SHP77 (cell line): ENCODE measurements around the gene OR2T6.
"Not testable (repeated sequence)": the region's sequence is repeated elsewhere in the genome, so short reads cannot be mapped to it uniquely, and the experiment has no call there.

Experiments used
- DNase-seq, 2 experiments: peaks; one replicate each; lab custom pipeline; 2025; lab: John Stamatoyannopoulos, UW

Gene OR2T6, protein sequence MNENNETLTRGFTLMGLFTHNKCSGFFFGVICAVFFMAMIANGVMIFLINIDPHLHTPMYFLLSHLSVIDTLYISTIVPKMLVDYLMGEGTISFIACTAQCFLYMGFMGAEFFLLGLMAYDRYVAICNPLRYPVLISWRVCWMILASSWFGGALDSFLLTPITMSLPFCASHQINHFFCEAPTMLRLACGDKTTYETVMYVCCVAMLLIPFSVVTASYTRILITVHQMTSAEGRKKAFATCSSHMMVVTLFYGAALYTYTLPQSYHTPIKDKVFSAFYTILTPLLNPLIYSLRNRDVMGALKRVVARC

DNA sequence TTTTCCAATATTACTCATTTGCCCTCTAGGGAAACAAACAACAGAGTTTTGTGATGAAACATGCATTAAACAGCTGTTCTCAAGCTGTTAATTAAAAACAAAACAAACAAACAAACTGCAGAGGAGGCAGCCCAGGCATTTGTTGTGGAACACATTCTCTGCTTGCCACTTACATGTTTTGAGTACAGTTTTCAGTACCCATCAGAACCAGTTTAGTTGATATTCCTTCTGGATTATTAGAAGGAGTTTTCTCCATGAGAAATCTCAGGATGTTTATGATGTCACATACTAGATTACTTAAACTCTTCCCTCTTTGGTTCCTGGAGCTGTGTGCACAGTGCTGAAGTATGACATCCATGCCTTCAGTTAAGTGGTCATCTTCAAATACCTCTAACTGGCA, at the start of gene OR2T6:
OR2T6 (plus strand) TSS at position 301 of the 400 bp plus-strand sequence. CDS start 11,863 bp downstream, outside the sequence.
- DNase-seq: no peak

DNA sequence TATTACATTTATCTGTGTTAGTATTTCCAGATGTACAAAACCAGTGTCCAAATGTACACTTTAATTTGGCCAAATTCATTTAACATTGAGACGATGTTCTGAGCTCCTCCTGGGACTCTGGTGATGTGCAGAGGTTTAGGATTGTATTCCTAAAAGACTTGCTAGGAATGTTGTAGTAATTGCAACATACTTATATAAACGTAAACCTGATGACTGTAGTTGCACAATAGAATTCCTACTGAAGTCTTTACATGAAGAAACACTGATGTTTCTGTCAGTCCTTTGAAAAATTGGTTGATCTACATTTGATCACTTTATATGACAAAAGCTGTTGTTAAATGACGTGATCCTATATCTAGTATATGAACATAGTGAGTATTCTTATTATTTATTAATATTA, 32.1 kb upstream of the OR2T6 start:
- no peak for DNase-seq

DNA sequence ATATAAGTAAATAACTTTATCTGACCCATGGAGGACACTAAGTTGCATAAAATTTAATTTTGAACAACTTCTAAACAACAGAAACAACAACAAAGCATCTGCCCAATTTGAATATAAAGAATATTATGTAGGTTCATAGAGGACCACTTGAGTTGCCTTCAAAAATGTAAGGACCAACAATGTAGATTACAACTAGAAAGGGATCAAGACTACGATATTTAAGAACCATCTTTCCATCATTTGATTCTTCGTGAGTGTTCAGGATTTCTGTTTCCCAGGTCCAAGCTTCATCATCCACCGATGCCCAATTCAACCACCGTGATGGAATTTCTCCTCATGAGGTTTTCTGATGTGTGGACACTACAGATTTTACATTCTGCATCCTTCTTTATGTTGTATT, 27.1 kb upstream of the OR2T6 start, which contains the start of gene OR14C36:
OR14C36 (plus strand) TSS at position 301 of the 400 bp plus-strand sequence; CDS start at position 301, 0 bp downstream.
- no peak for DNase-seq

DNA sequence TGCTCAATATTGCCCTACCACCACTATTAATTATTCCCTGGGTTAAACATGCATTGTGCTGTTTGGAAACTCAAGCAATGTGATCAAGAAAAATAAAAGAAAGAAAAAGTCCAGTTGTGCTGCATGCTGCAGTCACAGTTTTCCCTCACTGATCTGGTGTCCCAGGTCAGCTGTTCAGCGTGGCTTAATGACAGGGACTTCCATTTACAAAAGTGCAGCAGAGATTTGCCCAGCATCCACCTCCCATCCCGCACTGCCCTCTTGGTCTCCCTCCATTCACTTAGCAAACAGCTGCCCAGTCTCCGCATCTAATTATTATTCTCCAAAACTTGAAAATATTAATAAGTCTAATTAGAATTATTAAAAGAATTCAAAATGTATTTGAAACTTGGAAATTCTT, 16.1 kb upstream of the OR2T6 start:
- DNase-seq: no peak

DNA sequence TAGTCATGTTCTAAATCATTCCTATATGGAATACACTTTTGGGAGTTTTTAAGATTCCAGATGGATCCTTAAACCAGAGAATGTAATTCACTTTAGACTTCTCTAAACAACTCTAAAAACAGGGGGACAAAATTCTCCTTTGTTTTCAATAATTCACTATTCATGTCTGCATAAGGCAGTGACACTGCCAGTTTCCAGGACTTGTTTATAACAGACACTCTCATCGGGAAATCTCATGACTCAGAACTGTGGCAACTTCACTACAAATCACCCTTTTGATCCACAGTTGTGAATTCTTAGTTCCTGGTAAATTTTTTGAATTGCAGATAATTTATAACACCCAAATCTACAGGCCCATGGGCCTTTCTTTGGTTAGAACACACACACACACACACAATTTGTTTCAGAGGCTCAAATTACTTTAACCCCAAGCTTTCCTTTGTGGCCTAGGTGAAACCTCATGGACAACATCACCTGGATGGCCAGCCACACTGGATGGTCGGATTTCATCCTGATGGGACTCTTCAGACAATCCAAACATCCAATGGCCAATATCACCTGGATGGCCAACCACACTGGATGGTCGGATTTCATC, 14.3 kb upstream of the OR2T6 start, which contains the start of gene OR2T4:
OR2T4 (plus strand) TSS at position 545 of the 595 bp plus-strand sequence; CDS start at position 545, 0 bp downstream.
- no peak for DNase-seq

DNA sequence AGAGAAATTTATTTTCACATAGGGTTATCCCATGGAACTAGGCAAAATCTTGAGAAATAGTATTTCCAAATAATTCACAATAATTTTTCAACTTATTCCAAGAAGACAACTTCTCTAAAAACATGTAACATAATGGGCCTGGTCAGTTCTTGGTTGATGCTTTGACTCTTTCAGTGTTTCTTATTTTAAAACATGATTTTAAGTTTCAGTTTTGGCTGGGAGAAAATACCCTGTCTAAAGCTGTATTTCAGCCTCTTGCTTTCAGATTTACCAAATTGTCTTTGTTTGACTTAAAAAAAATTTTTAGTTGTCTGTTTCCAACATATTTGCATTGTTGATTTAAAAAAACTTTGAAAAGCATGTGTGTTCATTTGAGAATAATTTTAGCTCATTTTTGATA, 8.9 kb upstream of the OR2T6 start:
- no peak for DNase-seq

DNA sequence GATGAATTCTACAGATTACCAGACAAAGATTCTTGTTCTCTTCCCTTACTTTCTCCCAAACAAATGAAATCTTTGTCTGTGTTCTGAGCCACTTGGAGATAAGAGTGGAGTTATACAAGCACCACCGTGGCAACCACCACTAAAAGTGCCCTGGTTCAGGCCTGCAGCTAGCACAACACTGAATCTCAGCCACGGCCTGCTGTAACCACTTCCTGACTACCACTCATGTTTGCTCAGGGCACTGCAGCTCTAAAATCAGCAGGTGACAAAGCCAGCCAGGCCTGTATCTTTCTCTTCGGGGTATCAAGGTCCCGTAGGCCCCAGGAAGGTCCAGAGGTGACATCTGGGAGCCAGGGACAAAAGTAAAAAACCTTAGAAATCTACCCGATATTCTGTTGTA, 3.2 kb upstream of the OR2T6 start:
- DNase-seq: no peak

DNA sequence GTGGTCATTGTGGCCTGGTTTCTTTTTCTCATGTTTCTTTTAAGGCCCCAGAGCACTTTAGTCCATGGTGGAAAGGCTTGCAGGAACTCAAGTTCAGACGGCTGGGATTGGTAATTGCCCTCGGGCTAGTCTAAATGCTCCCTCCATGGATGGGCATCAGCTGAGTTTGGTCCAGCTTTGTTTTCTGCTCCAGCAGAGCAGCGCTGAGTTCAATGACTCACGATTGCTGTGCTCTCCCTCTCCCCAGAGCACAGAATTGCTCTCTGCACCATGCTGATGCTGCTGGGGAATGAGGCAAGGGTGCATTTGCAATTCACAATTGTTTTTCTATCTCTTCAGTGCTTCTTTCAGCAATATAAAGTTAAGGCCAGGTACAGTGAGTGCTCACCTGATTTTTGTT, 1.8 kb upstream of the OR2T6 start:
- no peak for DNase-seq

DNA sequence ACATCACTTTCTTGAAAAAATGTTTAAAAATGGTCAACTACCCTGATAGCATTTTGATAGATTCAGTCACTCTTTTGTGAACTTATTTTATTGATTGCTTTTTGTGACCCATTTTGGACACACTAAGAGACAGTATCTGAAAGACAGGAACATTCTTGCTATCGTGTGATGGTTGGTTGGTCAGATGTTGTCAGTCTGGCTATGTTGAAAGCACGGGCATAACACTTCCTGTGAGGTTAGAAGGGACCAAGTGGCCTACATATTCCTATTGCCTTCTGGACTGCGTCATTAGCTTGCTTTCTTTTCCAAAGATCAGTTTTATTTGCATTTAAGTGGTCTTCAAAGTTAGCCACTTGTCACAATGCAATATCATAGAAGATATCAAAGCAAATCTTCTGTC, 1.4 kb downstream of the OR2T6 start:
- no peak for DNase-seq

DNA sequence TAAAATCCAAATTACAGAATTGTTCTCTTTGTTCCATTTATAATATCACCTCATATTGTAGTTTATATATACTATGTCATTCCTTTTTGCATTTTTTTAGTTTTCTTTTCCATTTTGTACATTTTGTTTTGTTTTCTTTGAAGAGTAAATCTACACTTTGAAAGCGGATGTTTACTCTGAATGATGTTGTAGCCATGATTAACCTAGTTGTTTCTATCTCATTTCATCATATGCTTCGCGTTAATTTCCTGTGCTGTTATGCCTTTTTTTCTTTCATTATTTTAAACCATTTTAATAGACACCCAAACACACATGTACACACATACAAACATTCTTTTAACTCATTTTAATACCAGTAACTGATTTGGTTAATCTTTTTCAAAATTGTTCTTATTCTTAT, 5.3 kb downstream of the OR2T6 start:
- no peak for DNase-seq

DNA sequence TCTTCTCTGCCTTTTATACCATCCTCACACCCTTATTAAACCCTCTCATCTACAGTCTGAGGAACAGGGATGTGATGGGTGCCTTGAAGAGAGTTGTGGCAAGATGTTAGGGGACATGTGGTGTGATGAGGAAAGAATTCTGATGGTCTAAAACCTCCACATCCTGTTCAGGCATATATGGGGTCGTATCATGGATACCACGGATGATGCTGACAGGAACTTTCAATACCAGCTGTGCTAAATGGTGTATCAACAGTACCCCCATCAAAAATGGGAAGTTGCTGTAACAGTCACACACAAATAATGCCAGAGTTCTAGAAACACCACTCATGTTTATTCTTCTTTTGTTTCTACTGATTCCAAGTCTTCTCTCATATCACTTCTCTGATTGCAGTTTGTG, 12.9 kb downstream of the OR2T6 start:
- no peak for DNase-seq

DNA sequence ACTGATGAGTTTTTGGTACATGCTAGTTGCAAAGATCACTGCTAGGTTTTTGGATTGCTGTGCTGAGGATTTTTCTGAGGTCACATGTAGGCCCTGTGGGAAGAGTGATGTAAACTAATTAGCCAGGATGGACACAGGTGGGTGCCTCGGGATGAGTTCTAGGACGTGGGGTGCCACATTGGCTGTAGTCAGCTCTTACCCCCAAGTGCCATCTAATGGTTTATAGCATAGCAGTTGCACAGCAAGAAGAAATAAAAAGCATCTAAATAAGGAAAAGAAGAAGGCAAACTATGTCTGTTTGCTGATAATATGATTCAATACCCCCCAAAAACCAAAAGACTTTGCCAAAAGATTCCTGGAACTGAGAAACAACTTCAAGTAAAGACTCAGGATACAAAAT, 17.5 kb downstream of the OR2T6 start:
- no peak for DNase-seq

DNA sequence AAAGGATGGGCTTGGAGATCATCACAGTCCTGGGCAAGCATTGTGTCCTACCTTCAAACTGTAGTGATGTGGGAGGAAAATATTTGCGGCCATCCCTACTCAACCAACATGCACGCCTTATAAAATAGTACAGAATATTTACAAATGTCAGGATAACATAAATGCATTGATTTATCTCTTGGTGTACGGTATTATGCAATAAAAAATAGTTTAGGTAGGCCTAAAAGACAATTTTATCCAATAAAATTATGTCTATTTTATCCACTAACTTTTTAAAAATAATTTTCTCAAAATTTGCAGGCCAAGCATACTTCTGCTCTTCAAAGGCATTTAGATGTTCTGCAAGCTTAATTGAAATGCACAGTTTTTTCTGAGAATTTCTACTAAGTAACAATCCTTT, 27.2 kb downstream of the OR2T6 start, which contains the start of gene OR2T1:
OR2T1 (plus strand) TSS at position 301 of the 400 bp plus-strand sequence. CDS start 3,100 bp downstream, outside the sequence.
- DNase-seq: no peak

DNA sequence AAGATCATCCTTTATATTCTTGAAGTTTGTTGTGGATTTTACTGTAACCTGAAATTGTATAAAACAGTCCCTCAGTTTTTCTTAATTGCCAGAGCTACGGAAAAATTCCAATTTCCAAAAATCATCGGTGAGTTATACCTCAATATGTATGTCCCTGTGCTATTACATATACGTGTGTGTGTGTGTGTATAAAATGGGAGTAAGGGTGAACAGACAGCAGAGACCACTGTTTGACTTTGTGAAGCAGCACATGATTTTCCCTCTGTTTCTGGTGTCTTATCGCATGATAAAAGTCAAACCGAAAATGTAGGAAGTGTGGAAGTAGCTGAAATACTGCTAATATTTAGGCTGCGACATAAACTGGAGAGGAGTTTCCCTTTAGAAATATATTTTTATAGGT, 28.5 kb downstream of the OR2T6 start:
- no peak for DNase-seq

DNA sequence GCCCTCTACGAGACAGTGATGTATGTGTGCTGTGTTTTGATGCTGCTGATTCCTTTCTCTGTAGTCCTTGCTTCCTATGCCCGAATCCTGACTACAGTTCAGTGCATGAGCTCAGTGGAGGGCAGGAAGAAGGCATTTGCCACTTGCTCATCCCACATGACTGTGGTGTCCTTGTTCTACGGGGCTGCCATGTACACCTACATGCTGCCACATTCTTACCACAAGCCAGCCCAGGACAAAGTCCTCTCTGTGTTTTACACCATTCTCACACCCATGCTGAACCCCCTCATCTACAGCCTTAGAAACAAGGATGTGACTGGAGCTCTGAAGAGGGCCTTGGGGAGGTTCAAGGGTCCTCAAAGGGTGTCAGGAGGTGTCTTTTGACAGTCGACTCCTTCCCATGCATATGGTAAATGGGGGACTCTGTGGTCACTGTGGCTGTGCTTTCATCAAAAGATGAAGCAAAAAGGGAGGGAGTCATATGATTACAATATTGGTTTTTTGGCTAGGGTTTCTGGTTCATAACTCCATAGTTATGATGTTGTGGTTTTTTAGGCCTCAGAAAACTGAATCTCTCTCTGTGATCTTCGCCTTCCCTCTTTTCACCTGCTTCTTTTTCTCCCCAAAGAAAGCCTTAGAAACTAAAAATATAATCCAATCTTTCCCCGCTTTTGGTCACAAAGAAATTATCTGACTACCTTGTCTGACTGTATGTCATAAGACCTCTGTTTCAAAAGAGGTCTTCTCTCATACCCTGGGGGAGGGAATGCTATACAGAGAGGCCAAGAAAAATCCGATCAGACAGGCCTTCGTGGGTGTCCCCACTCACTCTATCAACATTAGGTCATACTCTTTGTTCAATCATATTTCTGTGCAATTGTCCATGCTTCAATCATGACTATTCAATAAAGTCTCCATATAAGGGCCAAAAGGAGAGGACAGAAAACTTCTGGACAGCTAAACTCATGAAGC, 31.5 kb downstream of the OR2T6 start:
- no peak for DNase-seq

DNA sequence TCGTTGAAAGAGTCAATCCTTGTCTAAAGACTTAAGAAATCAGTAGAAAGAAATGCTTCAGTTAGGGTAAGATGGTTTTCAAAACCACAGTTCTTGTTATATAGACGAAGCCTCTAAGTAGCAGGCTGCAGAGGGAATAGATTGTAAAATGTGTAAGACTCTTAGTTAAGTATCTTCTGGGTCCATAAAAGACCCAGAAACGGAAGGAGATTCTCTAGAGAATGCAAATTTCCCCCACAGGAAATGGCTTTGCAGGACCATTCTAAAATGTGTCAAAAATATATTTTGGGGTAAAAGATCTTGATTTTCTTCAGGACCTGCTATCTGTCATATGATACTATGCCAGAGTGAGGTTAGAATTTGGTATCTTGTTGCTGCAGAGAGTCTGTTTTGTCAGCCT, 40.7 kb downstream of the OR2T6 start:
- DNase-seq: no peak

DNA sequence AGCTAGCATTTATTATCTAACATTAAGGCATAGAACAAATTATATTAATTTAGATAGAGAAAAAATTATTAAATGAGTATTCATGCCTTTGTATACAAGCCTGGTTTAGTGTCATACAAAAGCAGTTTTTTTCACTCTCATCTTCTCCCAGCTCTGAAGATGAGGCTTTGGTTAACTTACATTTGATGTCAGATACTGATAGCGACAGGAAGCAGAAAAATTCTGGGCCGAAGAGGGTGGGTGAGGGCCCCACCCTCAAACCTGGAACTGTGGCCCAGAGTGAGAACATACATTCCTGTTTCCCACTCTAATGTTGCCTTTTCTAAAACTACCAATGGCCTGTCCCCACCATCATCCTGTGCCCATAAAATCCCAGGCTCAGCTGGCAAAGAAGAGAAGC, 42.3 kb downstream of the OR2T6 start:
- no peak for DNase-seq

DNA sequence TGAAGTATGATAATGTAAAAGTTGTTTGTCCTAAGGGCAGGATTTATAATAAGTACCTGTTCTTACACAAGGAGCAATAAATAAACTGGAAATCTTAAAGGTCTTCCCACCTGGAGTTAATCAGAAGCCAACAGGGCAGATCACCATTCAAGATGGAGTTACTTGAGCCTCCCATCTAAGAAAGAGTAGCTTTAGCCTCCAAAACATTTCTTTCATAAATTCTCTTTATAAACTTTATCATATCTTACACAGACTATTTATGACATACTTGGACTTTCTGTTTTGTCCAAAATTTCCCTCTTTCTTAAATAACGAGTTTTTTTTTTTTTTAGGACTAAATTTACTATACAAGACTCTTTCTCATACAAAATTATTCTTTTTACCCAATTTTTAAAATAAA, 45.8 kb downstream of the OR2T6 start:
- DNase-seq: no peak

DNA sequence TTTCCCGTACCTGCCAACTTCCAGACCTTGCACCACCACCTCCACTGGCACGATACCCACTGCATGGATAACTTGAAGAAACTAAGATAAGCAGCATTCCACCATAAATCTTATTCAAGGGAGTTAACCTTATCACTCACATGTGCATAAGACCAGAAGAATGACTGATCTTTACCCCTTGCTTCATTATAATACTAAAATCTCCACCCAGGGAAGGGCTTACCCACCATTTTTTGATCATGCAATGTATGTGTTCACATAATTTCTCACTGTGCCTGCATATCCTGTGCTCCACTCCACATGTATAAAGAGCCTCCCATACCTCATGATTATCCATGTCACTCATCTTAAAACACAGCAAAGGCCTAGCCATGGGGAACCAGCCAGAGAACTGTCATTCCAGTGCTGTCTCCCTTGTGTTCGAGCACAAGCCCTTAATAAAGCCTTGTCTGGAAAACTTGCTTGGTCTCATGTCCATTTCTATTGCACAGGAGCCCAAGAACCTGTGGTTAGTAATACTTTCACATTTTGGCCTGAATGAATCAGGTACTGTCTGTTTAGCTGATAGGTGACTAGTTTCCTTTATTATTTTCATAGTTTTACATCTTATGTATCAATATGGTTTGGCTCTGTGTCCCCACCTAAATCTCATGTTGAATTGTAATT, 52.1 kb downstream of the OR2T6 start:
- not testable (repeated sequence) for DNase-seq

DNA sequence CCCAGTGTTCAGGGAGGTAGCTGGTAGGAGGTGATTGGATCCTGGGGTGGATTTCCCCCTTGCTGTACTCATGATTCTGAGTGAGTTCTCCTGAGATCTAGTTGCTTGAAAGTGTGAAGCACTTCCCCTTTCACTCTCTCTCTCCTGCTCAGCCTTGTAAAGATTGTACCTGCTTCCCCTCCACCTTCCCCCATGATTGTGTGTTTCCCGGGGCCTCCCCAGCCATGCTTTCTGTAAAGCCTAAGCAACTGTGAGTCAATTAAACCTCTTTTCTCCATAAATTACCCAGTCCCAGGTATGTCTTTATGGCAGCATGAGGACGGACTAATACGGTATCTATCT, 52.6 kb downstream of the OR2T6 start:
- not testable (repeated sequence) for DNase-seq

DNA sequence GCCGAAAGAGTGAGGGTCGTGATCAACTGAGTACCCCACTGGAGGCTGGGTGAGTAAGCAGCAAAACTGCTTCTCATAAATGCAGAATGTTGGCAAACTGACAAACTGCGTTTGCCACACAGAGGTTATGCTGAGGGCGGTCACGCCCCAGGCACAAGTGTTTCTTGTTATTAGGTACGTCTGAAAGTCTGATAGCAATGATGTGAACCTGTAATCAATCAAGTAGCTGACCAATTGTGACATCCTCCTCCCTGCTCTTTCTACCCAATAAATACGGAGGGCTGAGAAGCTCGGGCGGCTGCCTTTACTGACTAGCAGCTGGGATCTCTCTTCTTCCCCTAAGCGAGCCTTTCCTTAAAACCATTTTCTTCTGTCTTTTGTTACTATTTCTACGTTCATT, 56.1 kb downstream of the OR2T6 start:
- DNase-seq: not testable (repeated sequence)

DNA sequence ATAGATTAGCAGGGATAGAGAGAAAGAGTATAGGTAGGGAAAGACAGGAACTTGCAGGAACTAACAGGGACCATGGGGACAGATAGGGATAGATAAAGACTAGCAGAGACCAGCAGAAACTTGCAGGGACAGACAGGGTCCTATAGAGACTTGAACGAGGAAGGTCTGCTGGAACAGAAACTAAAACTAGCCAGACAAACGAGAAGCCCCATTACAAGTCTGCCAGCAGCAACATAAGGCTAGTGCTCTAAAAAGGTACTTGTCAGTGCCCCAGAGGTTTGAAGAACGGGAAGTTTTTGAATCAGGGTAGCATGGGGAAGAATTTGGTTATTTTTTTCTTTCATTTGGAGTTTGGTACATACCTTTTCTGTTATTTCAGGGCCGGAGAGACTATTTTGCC, 56.7 kb downstream of the OR2T6 start:
- DNase-seq: not testable (repeated sequence)
